T-helper 2 cell treated with Interferon-gamma antibody and Interleukin-4, amounts not matched to agents 5 μg/mL and 100 μg/mL, for 36 hours (primary cell): Measurements from ENCODE around the gene YTHDC2.
"Not testable (repeated sequence)": the region's sequence is repeated elsewhere in the genome, so short reads cannot be mapped to it uniquely, and the experiment has no call there.

Experiments used
- DNase-seq: peaks from one replicate; pipeline ENCODE4 v3.0.0; 2021; ENCODE audit warnings: low spot score
- H3K27ac Mint-ChIP-seq: one replicate; pipeline ENCODE4 v1.8.0; 2021; ENCODE audit warnings: mild to moderate bottlenecking, mixed read lengths
- H3K27me3 Mint-ChIP-seq: one replicate; pipeline ENCODE4 v1.8.0; 2021; ENCODE audit warnings: low read depth, mixed read lengths
- H3K36me3 Mint-ChIP-seq: one replicate; pipeline ENCODE4 v1.8.0; 2021; ENCODE audit warnings: low read depth, mixed read lengths
- H3K4me1 Mint-ChIP-seq: one replicate; pipeline ENCODE4 v1.8.0; 2021; ENCODE audit warnings: low read depth, mixed read lengths
- H3K4me3 Mint-ChIP-seq: one replicate; pipeline ENCODE4 v1.8.0; 2022; ENCODE audit warnings: mild to moderate bottlenecking, moderate library complexity, mixed read lengths
- H3K9me3 Mint-ChIP-seq: one replicate; pipeline ENCODE4 v1.8.0; 2021; ENCODE audit warnings: mixed read lengths

Gene YTHDC2

GRCh38 chr5:113600255-113600905, 86.9 kb downstream of the YTHDC2 start:
- DNase-seq, result no peak
- Mint-ChIP-seq H3K27me3 (peaks cover 28% of the 10 kb centered on the region), H3K4me1 (no peaks in the 10 kb centered on the region), H3K27ac (no peak overlapping the region), H3K36me3 (peaks cover 6% of the 10 kb centered on the region), H3K9me3 (no peaks in the 10 kb centered on the region), H3K4me3 (no peak overlapping the region)

GRCh38 chr5:113601423-113601822, 87.9 kb downstream of the YTHDC2 start:
- Mint-ChIP-seq H3K27me3 (peaks cover 37% of the 10 kb centered on the region), H3K4me3 (no peak overlapping the region), H3K9me3 (no peaks in the 10 kb centered on the region), H3K4me1 (peaks cover 3% of the 10 kb centered on the region), H3K27ac (no peak overlapping the region), H3K36me3 (peaks cover 6% of the 10 kb centered on the region)
- DNase-seq, result no peak

- Mint-ChIP-seq H3K27me3 (peaks cover 40% of the 10 kb centered on the region), H3K4me1 (peaks cover 10% of the 10 kb centered on the region)
- DNase-seq, H3K4me3 Mint-ChIP-seq, H3K36me3 Mint-ChIP-seq, H3K27ac Mint-ChIP-seq, H3K9me3 Mint-ChIP-seq: not testable (repeated sequence)
Observed at GRCh38 chr5:113603246-113603645, 89.8 kb downstream of the YTHDC2 start.

GRCh38 chr5:113606298-113607134, 93.0 kb downstream of the YTHDC2 start:
- peak; percentile 12 for DNase-seq
- H3K4me3 Mint-ChIP-seq, result peak overlapping the region; percentile 21
- peaks cover 11% of the 10 kb centered on the region for H3K4me1 Mint-ChIP-seq
- H3K27me3 Mint-ChIP-seq, result peaks cover 42% of the 10 kb centered on the region
- H3K27ac Mint-ChIP-seq, result no peak overlapping the region
- no peaks in the 10 kb centered on the region for H3K36me3 Mint-ChIP-seq
- no peaks in the 10 kb centered on the region for H3K9me3 Mint-ChIP-seq

- Mint-ChIP-seq H3K27ac (no peak overlapping the region), H3K4me1 (peaks cover 11% of the 10 kb centered on the region), H3K27me3 (peaks cover 41% of the 10 kb centered on the region), H3K4me3 (no peak overlapping the region), H3K9me3 (no peaks in the 10 kb centered on the region), H3K36me3 (no peaks in the 10 kb centered on the region)
- DNase-seq, result no peak
Observed at GRCh38 chr5:113607361-113607760, 93.9 kb downstream of the YTHDC2 start.

- Mint-ChIP-seq H3K4me1 (peaks cover 11% of the 10 kb centered on the region), H3K9me3 (no peaks in the 10 kb centered on the region), H3K36me3 (no peaks in the 10 kb centered on the region), H3K27ac (no peak overlapping the region), H3K4me3 (no peak overlapping the region), H3K27me3 (peaks cover 37% of the 10 kb centered on the region)
- no peak for DNase-seq
Observed at GRCh38 chr5:113608113-113608596, 94.7 kb downstream of the YTHDC2 start.

GRCh38 chr5:113612060-113612496, 98.6 kb downstream of the YTHDC2 start:
- Mint-ChIP-seq H3K36me3 (no peaks in the 10 kb centered on the region), H3K9me3 (no peaks in the 10 kb centered on the region), H3K4me3 (no peak overlapping the region), H3K27me3 (peaks cover 15% of the 10 kb centered on the region), H3K27ac (no peak overlapping the region), H3K4me1 (peaks cover 6% of the 10 kb centered on the region)
- no peak for DNase-seq

- no peaks in the 10 kb centered on the region for H3K36me3 Mint-ChIP-seq
- H3K9me3 Mint-ChIP-seq, result no peaks in the 10 kb centered on the region
- no peak overlapping the region for H3K27ac Mint-ChIP-seq
- H3K27me3 Mint-ChIP-seq, result peaks cover 15% of the 10 kb centered on the region
- H3K4me1 Mint-ChIP-seq, result peaks cover 1% of the 10 kb centered on the region
- H3K4me3 Mint-ChIP-seq, result no peak overlapping the region
- DNase-seq, result no peak
Observed at GRCh38 chr5:113614191-113614590, 100.7 kb downstream of the YTHDC2 start.

GRCh38 chr5:113615708-113616107, 102.2 kb downstream of the YTHDC2 start:
- Mint-ChIP-seq H3K4me1 (peaks cover 1% of the 10 kb centered on the region), H3K27ac (no peak overlapping the region), H3K36me3 (no peaks in the 10 kb centered on the region), H3K4me3 (no peak overlapping the region), H3K9me3 (no peaks in the 10 kb centered on the region), H3K27me3 (peaks cover 9% of the 10 kb centered on the region)
- DNase-seq, result no peak

- H3K4me3 Mint-ChIP-seq, result no peak overlapping the region
- H3K27me3 Mint-ChIP-seq, result peaks cover 7% of the 10 kb centered on the region
- H3K9me3 Mint-ChIP-seq, result no peaks in the 10 kb centered on the region
- no peaks in the 10 kb centered on the region for H3K36me3 Mint-ChIP-seq
- H3K27ac Mint-ChIP-seq, result no peak overlapping the region
- peaks cover 1% of the 10 kb centered on the region for H3K4me1 Mint-ChIP-seq
- no peak for DNase-seq
Observed at GRCh38 chr5:113617191-113617796, 103.8 kb downstream of the YTHDC2 start.

- Mint-ChIP-seq H3K9me3 (no peaks in the 10 kb centered on the region), H3K27me3 (peaks cover 13% of the 10 kb centered on the region), H3K36me3 (no peaks in the 10 kb centered on the region), H3K4me1 (no peaks in the 10 kb centered on the region), H3K4me3 (no peak overlapping the region), H3K27ac (no peak overlapping the region)
- DNase-seq, result no peak
Observed at GRCh38 chr5:113632996-113633395, 119.5 kb downstream of the YTHDC2 start.

GRCh38 chr5:113634957-113635356, 121.5 kb downstream of the YTHDC2 start:
- H3K27me3 Mint-ChIP-seq, result peaks cover 10% of the 10 kb centered on the region
- H3K4me3 Mint-ChIP-seq, result no peak overlapping the region
- no peak for DNase-seq
- H3K36me3 Mint-ChIP-seq, result no peaks in the 10 kb centered on the region
- H3K27ac Mint-ChIP-seq, result no peak overlapping the region
- no peaks in the 10 kb centered on the region for H3K4me1 Mint-ChIP-seq
- no peaks in the 10 kb centered on the region for H3K9me3 Mint-ChIP-seq

- Mint-ChIP-seq H3K36me3 (no peaks in the 10 kb centered on the region), H3K27me3 (peaks cover 2% of the 10 kb centered on the region), H3K9me3 (no peaks in the 10 kb centered on the region), H3K27ac (no peak overlapping the region), H3K4me3 (no peak overlapping the region), H3K4me1 (no peaks in the 10 kb centered on the region)
- DNase-seq, result no peak
Observed at GRCh38 chr5:113641715-113642114, 128.2 kb downstream of the YTHDC2 start.
